Measurements from ENCODE around the gene ARFIP2.

Gene ARFIP2

DNA sequence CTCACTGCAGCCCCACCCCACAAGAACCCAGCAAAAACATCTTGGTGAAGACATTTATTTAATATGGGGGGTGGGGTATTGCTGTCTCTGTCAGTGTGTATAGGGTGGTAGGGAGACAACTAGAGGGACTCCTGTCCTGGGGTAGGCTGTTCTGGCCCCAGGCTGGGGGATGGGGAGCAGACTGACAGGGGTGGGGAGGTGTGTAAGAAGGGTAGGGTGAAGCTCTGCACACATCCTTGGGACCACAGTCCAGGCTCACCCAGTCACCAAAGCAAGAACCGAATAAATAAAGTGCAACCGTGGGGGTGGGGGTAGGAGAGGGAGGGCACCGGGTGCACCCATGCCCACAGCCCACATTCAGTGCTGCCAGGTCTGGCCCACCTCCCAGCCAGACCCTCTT lies 32.6 kb downstream of the ARFIP2 start:
- TF ChIP-seq, protein P1, sequence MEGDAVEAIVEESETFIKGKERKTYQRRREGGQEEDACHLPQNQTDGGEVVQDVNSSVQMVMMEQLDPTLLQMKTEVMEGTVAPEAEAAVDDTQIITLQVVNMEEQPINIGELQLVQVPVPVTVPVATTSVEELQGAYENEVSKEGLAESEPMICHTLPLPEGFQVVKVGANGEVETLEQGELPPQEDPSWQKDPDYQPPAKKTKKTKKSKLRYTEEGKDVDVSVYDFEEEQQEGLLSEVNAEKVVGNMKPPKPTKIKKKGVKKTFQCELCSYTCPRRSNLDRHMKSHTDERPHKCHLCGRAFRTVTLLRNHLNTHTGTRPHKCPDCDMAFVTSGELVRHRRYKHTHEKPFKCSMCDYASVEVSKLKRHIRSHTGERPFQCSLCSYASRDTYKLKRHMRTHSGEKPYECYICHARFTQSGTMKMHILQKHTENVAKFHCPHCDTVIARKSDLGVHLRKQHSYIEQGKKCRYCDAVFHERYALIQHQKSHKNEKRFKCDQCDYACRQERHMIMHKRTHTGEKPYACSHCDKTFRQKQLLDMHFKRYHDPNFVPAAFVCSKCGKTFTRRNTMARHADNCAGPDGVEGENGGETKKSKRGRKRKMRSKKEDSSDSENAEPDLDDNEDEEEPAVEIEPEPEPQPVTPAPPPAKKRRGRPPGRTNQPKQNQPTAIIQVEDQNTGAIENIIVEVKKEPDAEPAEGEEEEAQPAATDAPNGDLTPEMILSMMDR (IDR thresholded peaks at IDR 0.05; ENCODE audit: insufficient read depth, low read depth, low read length, missing control alignments): no peak

DNA sequence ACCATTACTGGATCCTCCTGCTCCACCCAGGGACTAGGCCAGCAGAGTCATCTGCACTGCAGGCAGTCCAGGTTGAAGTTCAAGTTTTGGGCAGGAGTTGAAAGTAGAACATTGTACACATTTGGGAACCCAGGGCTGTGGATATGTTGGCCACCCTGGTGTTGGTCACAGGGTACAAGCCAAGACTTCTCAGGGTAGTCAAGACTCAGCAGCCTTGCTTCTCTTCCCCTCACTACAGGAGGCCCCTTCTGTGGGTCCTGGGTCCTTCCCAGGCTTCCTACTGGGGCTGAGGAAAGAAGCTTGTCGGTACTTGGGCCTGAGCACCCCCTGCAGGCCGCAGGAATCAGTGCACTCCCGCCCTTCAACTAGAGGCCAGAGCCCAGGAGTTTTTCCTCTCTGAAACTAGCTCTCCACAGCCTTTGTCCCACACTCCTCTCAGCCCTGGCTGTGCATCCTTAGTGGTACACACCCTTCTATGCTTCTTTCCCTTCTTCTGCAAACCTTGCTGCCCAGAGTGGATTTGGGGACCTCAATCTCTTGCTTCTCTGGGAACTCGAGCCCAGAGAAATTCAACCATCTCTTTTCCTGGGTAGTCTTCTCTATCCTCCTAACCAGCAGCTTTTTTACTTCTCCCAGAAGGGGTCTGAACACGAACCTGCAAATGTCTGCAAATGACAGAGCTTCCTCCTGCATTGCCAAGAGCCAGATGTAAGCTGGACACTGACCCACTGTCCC lies 37.7 kb downstream of the ARFIP2 start:
- no peak overlapping the region for H3K4me3 ChIP-seq (ENCODE audit: low read depth, low read length)
- DNase-seq (ENCODE audit: low read depth): peak; percentile 63
- TF ChIP-seq, protein P1 (IDR thresholded peaks at IDR 0.05; ENCODE audit: insufficient read depth, low read depth, low read length, missing control alignments): peak; percentile 95

More for the DNA sequence above, 32.6 kb downstream of the ARFIP2 start:
- no peak for DNase-seq (ENCODE audit: low read depth)
- no peak overlapping the region for H3K4me3 ChIP-seq (ENCODE audit: low read depth, low read length)

DNA sequence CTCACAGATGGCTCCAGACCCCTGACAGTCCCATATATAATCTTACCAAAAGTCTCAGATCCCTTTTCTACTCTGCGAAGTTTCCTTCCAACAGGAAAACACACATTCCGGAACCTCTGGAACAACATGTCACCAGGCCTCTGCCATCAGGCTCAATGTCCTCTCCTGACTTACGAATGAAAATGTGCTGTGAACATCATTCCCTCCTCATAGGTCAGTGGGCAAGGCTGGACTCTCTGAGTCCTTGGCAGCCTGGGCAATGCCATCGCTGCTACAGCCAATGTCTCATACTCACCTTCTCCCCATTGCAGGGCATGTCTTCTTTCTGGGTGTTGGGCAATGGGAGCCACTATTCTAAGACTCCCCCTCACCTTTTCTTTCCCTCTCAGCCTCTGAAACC lies 38.7 kb downstream of the ARFIP2 start:
- H3K4me3 ChIP-seq (ENCODE audit: low read depth, low read length): no peak overlapping the region
- TF ChIP-seq, protein P1 (IDR thresholded peaks at IDR 0.05; ENCODE audit: insufficient read depth, low read depth, low read length, missing control alignments): no peak
- DNase-seq (ENCODE audit: low read depth): no peak

DNA sequence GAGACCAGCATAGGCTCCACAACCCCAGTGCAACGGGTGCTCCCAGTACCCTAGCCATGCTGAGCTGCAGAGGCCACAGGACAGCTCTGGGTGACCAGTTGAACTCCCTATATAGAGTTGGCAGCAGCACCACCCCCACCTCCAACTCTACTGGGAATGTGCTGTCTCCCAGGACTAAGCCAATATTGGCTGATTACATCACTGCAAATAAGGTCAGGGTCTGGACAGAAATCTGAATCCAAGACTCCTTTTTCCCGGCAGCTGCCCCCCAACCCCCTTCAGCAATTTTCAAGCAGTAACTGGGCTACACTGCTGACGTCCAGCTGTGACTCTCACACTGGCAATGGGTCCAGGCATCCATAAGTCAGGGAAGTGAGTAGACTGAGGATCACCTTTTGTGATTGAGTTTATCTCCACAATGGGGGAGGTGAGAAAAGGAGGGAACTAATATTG lies 40.2 kb downstream of the ARFIP2 start, which contains the start of gene HPX:
Gene HPX (minus strand): TSS at position 82 of the 453 bp plus-strand sequence. CDS start 24 bp downstream, at position 58.
- TF ChIP-seq, protein P1 (IDR thresholded peaks at IDR 0.05; ENCODE audit: insufficient read depth, low read depth, low read length, missing control alignments): no peak
- DNase-seq (ENCODE audit: low read depth): no peak
- H3K4me3 ChIP-seq (ENCODE audit: low read depth, low read length): no peak within 1 kb of the TSS

DNA sequence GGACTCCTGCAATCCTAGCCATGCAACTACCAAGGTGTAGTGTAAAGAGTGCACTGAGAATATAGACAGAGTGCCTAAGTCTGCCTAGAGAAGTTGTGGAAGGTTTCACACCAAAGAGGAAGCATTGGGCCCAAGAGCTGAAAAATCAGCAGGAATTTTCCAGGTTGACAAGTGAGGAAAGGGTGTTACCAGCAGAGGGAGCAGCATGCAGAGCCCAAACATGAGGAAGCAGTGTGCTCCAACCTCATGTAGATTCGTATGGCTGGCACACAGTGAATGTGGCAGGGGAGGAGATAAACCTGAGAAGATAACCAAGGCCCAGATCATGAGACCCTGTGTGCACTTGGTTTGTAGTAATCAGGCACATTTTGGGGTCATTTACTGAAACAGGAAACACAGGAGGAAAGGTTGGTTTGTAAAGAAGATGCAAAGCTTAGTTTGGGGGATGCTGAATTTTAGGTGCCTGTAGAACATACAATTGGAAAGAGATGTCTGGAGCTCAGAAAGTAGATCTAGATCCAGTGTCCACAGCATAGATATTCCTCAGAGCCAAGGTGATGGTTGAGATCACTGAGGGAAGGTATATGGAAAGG lies 42.1 kb downstream of the ARFIP2 start:
- no peak overlapping the region for H3K4me3 ChIP-seq (ENCODE audit: low read depth, low read length)
- TF ChIP-seq, protein P1 (IDR thresholded peaks at IDR 0.05; ENCODE audit: insufficient read depth, low read depth, low read length, missing control alignments): peak; percentile 63
- DNase-seq (ENCODE audit: low read depth): peak; percentile 52

DNA sequence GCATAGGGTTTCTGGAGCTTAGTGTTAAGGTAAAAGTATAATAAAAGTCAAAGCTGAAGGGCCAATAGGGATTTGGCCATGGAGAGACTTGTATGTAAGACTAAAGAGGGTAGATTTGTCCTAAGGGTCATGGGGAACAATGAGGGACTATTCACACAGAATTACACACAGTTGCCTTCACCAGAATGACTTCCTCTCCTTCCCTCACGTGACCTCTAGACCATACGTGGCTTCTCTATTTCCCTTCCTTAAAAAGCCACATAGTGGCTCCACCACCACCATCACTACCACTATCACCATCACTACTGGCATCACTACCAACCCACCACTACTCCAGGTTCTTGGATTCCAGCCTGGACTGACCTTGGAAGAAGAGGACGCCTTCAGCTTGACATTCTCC lies 43.1 kb downstream of the ARFIP2 start:
- peak; percentile 17 for DNase-seq (ENCODE audit: low read depth)
- TF ChIP-seq, protein P1 (IDR thresholded peaks at IDR 0.05; ENCODE audit: insufficient read depth, low read depth, low read length, missing control alignments): no peak
- H3K4me3 ChIP-seq (ENCODE audit: low read depth, low read length): no peak overlapping the region
